Eye (tissue), 1 donor: ENCODE data around the gene SIK1.
"Not testable (repeated sequence)": the region's sequence is repeated elsewhere in the genome, so short reads cannot be mapped to it uniquely, and the experiment has no call there.

Source experiments
- DNase-seq: peaks from one replicate; pipeline ENCODE4 v3.0.0-alpha.2; 2015

The SIK1 gene

GRCh38 chr21:43426404-43427241 lies at the start of gene SIK1:
SIK1 (minus strand) TSS chr21:43427131; CDS start chr21:43426178, 953 bp downstream.
- DNase-seq, result not testable (repeated sequence)

- DNase-seq, result not testable (repeated sequence)
Measured at GRCh38 chr21:43471597-43472242, 44.8 kb upstream of the SIK1 start.

- not testable (repeated sequence) for DNase-seq
Measured at GRCh38 chr21:43469719-43470458, 43.0 kb upstream of the SIK1 start.

- DNase-seq, result no peak
Measured at GRCh38 chr21:43467785-43468184, 40.9 kb upstream of the SIK1 start.

GRCh38 chr21:43465159-43465558 lies 38.2 kb upstream of the SIK1 start:
- DNase-seq, result not testable (repeated sequence)

GRCh38 chr21:43463498-43464261 lies 36.7 kb upstream of the SIK1 start:
- DNase-seq, result not testable (repeated sequence)

GRCh38 chr21:43462932-43463331 lies 36.0 kb upstream of the SIK1 start:
- DNase-seq, result not testable (repeated sequence)

GRCh38 chr21:43460475-43460874 lies 33.5 kb upstream of the SIK1 start:
- not testable (repeated sequence) for DNase-seq

- DNase-seq, result not testable (repeated sequence)
Measured at GRCh38 chr21:43458995-43459394, 32.1 kb upstream of the SIK1 start.

GRCh38 chr21:43456616-43457314 lies 29.8 kb upstream of the SIK1 start:
- DNase-seq, result not testable (repeated sequence)

- DNase-seq, result not testable (repeated sequence)
Measured at GRCh38 chr21:43455717-43456116, 28.8 kb upstream of the SIK1 start.

GRCh38 chr21:43454176-43454575 lies 27.2 kb upstream of the SIK1 start:
- DNase-seq, result not testable (repeated sequence)

- not testable (repeated sequence) for DNase-seq
Measured at GRCh38 chr21:43451850-43452249, 24.9 kb upstream of the SIK1 start.

GRCh38 chr21:43450287-43450686 lies 23.4 kb upstream of the SIK1 start:
- not testable (repeated sequence) for DNase-seq

GRCh38 chr21:43447353-43447977 lies 20.5 kb upstream of the SIK1 start:
- DNase-seq, result not testable (repeated sequence)

GRCh38 chr21:43446277-43446932 lies 19.5 kb upstream of the SIK1 start:
- DNase-seq, result not testable (repeated sequence)

- DNase-seq, result not testable (repeated sequence)
Measured at GRCh38 chr21:43444524-43444923, 17.6 kb upstream of the SIK1 start.

- not testable (repeated sequence) for DNase-seq
Measured at GRCh38 chr21:43442571-43442970, 15.6 kb upstream of the SIK1 start.

GRCh38 chr21:43440835-43441727 lies 14.2 kb upstream of the SIK1 start:
- DNase-seq, result not testable (repeated sequence)
